ENCODE data around the gene ABLIM3. TPM values are rescaled to one million over a fixed set of nuclear protein-coding genes. Genes with fewer than 3 reads are reported as not detected.

Gene ABLIM3
- total RNA-seq, 4 donors from 2014 or later = 1.6 to 26.4 (median 5.7) TPM

DNA sequence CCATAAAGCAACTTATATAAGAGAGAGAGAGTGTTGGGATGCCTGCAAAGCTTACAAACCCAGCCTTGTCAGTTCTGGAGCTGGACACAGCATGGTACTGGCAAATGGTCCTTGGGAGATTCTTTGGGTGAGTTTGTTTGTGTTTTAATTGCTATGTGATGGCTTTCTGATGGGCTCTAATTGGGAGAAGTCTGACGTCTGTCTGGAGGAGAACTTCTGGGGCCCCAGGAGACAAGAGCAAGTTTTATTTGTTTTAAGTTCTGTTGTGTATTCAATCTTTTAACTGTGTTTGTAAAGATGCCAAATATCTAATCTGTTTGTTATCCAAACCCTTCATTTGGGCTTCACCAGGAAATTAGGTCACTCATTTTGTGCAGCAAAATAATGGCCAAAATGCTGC lies 80.0 kb downstream of the ABLIM3 start:
- Histone ChIP-seq H3K27me3 (no peaks in the 10 kb centered on the region), H3K27ac (no peak overlapping the region), H3K9me3 (no peaks in the 10 kb centered on the region), H3K4me3 (no peak overlapping the region), H3K4me1 (peaks cover 0 to 6% (median 0%) of the 10 kb centered on the region in 4 donors), H3K36me3 (no peaks in the 10 kb centered on the region)
- DNase-seq = no peak
- no peak for TF ChIP-seq POLR2A (IDR thresholded peaks at IDR 0.05)
- TF ChIP-seq, protein P1, sequence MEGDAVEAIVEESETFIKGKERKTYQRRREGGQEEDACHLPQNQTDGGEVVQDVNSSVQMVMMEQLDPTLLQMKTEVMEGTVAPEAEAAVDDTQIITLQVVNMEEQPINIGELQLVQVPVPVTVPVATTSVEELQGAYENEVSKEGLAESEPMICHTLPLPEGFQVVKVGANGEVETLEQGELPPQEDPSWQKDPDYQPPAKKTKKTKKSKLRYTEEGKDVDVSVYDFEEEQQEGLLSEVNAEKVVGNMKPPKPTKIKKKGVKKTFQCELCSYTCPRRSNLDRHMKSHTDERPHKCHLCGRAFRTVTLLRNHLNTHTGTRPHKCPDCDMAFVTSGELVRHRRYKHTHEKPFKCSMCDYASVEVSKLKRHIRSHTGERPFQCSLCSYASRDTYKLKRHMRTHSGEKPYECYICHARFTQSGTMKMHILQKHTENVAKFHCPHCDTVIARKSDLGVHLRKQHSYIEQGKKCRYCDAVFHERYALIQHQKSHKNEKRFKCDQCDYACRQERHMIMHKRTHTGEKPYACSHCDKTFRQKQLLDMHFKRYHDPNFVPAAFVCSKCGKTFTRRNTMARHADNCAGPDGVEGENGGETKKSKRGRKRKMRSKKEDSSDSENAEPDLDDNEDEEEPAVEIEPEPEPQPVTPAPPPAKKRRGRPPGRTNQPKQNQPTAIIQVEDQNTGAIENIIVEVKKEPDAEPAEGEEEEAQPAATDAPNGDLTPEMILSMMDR (IDR thresholded peaks at IDR 0.05) = no peak

DNA sequence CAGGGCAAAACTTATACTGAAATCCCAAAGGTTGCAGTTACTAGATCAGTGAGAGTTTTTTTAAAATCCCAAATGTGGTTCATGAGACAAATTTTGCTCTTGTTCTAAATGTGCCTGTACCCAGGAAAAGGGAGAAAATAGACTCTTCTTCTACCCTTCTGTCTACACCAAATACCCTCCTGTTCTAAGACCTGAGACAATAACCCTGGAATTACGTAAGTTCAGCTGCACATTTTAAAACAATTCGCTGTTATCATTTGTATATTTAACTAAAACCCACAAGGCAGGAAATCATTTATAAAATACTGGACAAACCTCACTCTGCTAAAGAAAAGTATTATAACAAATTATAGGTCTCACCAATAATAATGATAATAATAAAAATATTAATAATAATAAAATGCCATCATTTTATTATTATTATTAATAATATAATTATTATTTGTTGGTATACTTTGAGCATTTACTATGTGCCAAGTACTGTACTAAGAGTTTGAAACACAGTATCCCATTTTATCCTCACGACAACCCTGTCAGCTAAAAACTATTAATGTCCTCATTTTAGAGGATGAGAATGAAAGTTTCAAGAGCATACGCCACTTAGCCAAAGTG lies 80.5 kb downstream of the ABLIM3 start:
- Histone ChIP-seq H3K27me3 (no peaks in the 10 kb centered on the region), H3K36me3 (no peaks in the 10 kb centered on the region), H3K9me3 (no peaks in the 10 kb centered on the region), H3K27ac (no peak overlapping the region), H3K4me1 (peaks cover 0 to 6% (median 0%) of the 10 kb centered on the region in 4 donors), H3K4me3 (no peak overlapping the region)
- no peak for DNase-seq
- no peak for TF ChIP-seq POLR2A (IDR thresholded peaks at IDR 0.05)
- TF ChIP-seq, protein P1 (IDR thresholded peaks at IDR 0.05) = no peak

DNA sequence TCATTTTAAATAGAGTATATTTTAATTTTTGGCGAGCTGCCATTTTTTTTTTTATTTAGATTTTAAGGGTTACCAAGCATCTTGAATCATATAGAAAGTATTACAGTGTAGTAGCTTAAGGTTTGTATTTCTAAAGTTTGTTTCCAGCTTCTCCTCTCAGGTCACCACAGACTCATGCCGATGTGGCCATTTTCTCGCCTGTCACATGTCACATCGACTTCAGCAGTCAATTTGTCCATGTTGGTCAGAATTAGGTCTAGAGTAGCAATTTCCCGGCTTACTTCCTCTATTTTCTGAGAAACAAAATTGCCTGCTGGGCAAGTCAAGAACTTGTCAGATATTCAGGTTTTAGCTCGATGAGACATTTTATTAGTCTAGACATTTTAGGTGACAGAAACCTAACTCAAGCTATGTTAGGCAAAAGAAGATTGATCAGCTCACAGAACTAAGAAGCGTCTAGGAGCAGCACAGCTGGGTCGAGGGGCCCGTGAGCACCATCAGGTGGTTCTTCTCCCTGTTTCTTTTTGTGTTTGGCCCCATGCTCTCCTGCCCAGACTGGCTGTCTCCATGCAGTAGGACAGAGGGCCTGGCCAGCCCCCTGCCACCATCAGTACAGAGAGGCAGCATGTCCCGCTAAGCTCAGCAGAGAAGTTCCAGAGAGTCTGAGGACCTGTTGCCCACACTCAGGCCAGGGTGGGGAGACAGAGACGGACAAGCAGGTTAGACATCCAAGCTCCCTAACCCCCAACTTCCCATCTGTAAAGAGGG lies 82.0 kb downstream of the ABLIM3 start:
- H3K36me3 ChIP-seq = no peaks in the 10 kb centered on the region
- H3K4me3 ChIP-seq = no peak overlapping the region
- no peak overlapping the region for H3K27ac ChIP-seq
- no peaks in the 10 kb centered on the region for H3K9me3 ChIP-seq
- TF ChIP-seq POLR2A (IDR thresholded peaks at IDR 0.05) = no peak
- TF ChIP-seq, protein P1 (IDR thresholded peaks at IDR 0.05) = no peak
- peaks cover 0 to 6% (median 0%) of the 10 kb centered on the region in 4 donors for H3K4me1 ChIP-seq
- DNase-seq = no peak
- H3K27me3 ChIP-seq = no peaks in the 10 kb centered on the region

DNA sequence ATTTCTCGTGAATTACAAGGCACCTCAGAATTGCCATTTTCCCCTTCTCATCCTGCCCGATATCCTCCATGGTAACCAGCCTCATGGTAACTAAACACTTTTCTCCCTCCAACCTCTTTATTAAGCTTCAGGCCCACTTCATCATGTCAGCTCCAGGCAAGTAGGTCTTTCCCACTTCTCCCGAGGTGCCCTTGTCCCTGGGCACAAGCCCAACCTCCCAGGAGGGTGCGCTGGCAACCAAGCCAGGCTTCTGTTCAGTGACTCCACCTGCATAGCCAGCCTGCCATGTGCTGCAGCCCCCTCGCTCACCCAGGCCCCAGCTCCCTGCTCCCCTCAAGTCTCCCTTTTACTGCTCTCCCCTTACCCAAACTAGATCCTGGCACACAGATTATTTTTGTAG lies 83.0 kb downstream of the ABLIM3 start:
- Histone ChIP-seq H3K27ac (no peak overlapping the region), H3K4me3 (no peak overlapping the region), H3K27me3 (no peaks in the 10 kb centered on the region), H3K4me1 (peaks cover 0 to 7% (median 0%) of the 10 kb centered on the region in 4 donors), H3K36me3 (no peaks in the 10 kb centered on the region), H3K9me3 (no peaks in the 10 kb centered on the region)
- TF ChIP-seq, protein P1 (IDR thresholded peaks at IDR 0.05) = no peak
- TF ChIP-seq POLR2A (IDR thresholded peaks at IDR 0.05) = no peak
- DNase-seq = no peak

DNA sequence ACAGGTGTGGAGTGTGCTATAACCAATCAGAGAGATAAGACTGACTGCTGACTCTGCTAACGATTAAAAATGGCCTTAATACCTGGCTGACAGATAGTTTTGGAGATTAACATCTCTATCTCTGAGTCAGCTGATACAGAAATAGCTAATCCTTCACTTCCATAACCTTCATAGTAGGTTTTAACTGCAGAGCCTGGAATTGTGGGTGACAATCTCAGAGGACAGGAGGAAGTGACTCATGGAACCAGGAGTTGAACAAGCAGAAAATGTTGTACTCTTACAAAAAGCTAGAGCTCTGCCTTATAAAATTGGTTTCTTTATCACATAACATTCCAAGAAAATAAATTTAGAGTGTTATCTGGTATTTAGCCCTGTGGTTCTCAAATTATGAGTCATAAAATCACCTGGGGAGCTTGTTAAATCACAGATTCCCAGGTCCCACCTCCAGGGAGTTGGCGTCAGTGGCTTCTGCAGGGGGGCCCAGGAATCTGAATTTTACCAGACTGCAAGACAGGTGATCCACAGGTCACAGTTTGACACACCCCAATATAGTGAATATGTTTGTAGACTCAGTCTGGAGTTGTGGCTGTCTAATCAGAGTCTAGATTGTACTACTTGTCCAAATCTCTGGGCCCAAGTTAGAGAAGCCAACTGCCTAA lies 86.0 kb downstream of the ABLIM3 start:
- H3K9me3 ChIP-seq = no peaks in the 10 kb centered on the region
- no peak for DNase-seq
- H3K36me3 ChIP-seq = no peaks in the 10 kb centered on the region
- no peak overlapping the region for H3K4me3 ChIP-seq
- TF ChIP-seq, protein P1 (IDR thresholded peaks at IDR 0.05) = no peak
- no peak for TF ChIP-seq POLR2A (IDR thresholded peaks at IDR 0.05)
- H3K4me1 ChIP-seq = peaks cover 0 to 4% (median 0%) of the 10 kb centered on the region in 4 donors
- no peak overlapping the region for H3K27ac ChIP-seq
- H3K27me3 ChIP-seq = no peaks in the 10 kb centered on the region

All from Peyer's patch (tissue), 4 donors.